NOMO-1 (cell line): ENCODE results near the gene GNG7.
"Not testable (repeated sequence)": the region's sequence is repeated elsewhere in the genome, so short reads cannot be mapped to it uniquely, and the experiment has no call there.

Experiments used
- DNase-seq, 2 experiments: peaks; one replicate each; lab custom pipeline; 2025; ENCODE audit not compliant: unreplicated experiment in 2 of 2; lab: John Stamatoyannopoulos, UW

GNG7 gene

GRCh38 chr19:2579678-2580280 lies 122.7 kb downstream of the GNG7 start:
- no peak for DNase-seq

DNA sequence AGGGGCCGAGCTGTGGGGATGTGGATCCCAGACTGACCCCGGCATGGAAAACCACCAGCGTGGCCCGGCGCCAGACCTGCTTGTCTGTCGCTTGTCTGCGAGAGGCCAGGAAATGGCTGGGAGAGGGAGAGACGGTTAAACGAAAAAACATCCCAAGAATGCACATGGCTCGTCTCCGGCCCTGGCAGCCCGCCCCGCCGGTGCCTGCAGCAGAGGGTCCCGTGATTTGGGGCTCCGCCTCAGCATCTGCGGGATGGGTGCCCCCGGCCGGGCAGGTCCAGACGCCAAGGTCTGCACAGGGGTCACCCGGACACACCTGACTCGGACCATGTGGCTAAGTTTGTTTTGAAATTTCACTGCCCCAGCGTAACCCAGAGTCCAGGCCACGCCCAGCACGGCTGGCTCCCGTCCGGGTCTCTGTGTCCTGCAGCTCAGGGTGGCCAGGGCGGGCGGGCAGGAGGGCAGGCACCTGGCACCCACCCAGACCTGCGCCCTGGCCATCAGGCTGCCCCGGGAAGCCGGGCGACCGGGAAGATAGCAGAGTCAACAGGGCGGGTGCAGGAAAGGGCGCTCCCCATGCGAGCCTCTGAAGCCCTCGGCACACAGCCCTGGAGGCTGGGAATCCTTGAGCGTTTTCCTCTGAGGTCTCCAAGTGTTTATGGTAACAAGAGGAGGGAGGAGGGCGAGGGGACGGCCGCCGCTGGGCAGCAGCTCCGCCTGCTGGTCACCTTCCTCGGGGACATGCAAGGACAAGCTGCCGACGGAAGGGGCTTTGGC lies 123.4 kb downstream of the GNG7 start:
- DNase-seq: peak; percentile 49 to 73

- DNase-seq: no peak
Observed at GRCh38 chr19:2578391-2578890, 124.1 kb downstream of the GNG7 start.

GRCh38 chr19:2577722-2578335 lies 124.7 kb downstream of the GNG7 start:
- no peak for DNase-seq

- DNase-seq: no peak
Observed at GRCh38 chr19:2575734-2576481, 126.6 kb downstream of the GNG7 start.

- DNase-seq: no peak
Observed at GRCh38 chr19:2574971-2575630, 127.4 kb downstream of the GNG7 start.

DNA sequence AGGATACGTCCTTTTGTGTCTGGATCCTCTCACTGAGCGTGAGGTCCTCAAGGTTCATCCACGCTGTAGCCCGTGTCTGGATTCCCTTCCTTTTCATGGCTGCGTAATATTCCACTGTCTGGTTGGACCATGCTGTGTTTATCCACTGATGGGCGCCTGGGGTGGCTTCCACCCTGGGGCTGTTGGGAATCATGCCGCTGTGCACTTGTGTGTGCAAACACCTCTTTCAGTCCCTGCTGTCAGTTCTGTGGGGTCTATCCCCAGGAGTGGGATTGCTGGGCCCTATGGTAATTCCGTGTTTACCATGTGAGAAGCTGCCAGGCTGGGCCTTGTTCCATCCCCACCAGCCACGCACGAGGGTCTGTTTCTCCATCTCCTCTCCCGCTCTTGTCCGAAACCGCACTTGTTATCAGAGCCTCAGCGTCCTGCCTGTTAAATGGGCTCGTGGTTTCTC lies 128.0 kb downstream of the GNG7 start:
- DNase-seq: no peak

DNA sequence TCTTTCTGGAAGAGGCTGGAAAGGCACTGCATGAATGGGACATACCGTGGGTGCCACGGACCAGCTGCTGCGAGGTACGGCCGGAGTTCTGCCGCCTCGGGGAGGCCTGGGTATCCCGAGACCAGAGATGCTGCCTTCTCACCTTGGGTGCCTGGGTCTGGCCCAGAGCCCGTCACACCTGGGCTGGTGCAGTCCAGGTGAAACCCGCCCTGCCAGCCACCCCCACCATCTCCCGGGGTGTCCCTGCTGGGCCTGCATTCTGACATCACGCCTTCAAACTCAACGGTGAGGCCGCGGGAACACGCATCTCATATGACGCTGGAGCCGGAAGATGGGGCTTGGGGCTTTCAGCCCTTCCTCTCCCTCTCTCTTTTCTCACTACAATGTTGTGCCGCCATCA lies 128.6 kb downstream of the GNG7 start:
- no peak for DNase-seq

DNA sequence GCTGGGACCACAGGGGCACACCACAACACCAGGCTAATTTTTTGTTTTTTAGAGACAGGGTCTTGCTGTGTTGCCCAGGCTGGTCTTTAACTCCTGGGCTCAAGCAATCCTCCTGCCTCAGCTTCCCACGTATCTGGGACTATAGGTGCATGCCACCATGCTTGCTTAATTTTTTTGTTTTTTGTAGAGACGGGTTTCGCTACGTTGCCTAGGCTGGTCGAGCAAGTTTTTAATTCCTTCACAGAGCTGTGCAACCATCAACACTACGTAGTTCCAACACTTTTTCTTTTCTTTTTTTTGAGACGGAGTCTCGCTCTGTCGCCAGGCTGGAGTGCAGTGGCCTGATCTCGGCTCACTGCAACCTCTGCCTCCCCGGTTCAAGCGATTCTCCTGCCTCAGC lies 130.3 kb downstream of the GNG7 start:
- DNase-seq: not testable (repeated sequence)

GRCh38 chr19:2569596-2570465 lies 132.7 kb downstream of the GNG7 start:
- no peak for DNase-seq

DNA sequence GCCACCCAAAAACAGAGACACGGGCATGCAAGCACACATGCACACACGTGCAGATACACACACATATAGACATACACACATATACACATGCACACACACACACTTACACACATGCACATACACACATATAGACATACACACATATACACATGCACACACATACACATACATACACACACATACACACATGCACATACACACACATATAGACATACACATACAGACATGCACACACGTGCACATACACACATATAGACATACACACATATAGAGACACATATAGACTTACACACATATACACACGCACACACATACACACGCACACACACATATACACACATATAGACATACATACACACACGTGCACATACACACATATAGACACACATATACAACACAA lies 134.5 kb downstream of the GNG7 start:
- DNase-seq: no peak

- peak; percentile 23 to 54 for DNase-seq
Observed at GRCh38 chr19:2567580-2567979, 134.9 kb downstream of the GNG7 start.

DNA sequence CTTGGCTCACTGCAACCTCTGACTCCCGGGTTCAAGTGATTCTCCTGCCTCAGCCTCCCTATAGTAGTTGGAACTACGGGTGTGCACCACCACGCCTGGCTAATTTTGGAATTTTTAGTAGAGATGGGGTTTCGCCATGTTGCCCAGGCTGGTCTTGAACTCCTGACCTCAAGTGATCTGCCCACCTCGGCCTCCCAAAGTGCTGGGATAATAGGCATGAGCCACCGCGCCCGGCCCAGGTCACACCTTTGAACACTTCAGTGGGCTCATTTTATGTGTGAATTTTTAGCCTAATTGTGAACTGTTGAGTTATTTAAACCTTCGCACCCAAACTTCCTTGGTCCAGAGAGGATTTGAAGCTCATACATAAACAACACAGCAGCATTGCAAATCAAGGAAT lies 138.9 kb downstream of the GNG7 start:
- DNase-seq: not testable (repeated sequence)

DNA sequence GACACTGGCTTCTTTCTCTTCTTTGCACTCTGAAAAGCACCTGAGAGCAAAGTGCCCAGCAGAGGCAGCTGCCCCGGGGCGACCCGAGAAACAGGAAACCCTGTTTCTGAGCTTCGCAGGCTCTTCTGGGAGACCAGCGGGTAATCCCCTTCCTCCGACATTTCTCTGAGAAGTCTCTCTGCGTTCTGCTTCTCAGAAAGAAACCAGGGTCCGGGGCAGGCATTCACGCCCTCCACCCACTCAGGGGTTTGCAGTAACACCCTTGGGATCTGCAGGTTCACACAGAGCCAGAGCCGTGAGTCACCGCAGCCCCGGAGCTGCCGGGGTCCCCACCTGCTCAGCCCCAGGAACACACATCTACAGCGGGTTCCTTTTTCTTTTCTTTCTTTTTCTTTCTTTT lies 140.6 kb downstream of the GNG7 start:
- DNase-seq: peak in 1 of 2 experiments; percentile 48

DNA sequence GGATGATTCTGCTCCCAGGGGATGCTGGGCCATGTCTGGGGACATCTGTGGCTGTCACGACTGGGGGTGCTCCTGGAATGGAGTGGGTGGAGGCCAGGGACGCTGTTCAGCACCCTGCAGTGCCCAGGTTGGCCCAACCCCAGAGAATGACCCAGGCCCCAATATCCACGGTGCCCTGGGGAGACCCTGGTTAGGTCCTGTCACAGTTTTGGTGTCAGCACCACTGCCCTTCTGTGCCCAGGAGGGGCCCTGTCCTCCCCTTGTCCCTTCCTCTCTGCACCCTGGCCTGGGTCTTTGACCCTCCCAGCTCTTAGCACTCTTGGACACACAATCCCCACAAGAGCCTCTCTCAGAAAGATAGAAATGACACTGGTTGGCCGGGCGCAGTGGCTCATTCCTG lies 141.3 kb downstream of the GNG7 start:
- DNase-seq: no peak

DNA sequence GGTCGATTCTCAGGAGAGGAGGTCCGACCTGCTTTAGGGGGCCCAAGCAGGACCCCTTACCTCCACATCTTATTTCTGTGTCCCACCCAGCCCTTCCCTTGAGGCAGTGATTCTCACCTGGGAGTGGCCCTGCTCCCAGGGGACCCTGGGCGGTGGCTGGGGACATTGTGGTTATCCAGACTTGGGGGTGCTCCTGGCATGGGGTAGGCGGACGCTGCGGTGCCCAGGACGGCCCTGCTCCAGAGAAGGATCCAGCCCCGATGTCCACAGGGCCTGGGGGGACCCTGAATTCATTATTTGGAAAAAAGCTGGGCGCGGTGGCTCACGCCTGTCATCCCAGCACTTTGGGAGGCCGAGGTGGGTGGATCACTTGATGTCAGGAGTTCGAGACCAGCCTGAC lies 142.1 kb downstream of the GNG7 start:
- DNase-seq: no peak

- DNase-seq: no peak
Observed at GRCh38 chr19:2558543-2558942, 144.0 kb downstream of the GNG7 start.

- not testable (repeated sequence) for DNase-seq
Observed at GRCh38 chr19:2558131-2558530, 144.4 kb downstream of the GNG7 start.

GRCh38 chr19:2557093-2557440 lies 145.4 kb downstream of the GNG7 start:
- DNase-seq: no peak
